Measurements from ENCODE around the gene LIX1. TPM values are rescaled to one million over a fixed set of nuclear protein-coding genes. Genes with fewer than 3 reads are reported as not detected.
A peak's percentile ranks its signal among the peaks of the same experiment; 100 is the strongest.

LIX1 gene

DNA sequence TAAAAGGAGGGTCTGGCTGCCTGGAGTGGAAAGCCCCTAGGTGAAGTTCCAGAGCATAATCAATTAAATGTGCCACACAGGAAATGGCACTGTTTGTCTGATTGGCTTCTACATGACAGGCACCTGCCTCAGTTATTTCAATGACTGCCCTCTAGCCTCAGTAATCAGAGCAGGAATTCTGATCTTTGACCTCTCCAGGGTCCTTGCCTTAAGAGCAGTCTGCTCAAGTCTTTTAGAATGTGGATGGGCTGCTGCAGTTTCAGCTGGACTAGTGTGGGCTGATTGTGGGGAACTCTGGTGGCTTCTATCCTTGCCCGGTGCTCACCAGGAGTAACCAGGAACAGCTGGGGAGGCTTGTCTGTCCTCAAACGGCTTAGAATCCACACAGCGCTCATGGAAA, 98.9 kb downstream of the LIX1 start:
- no peak overlapping the region for H2BK5ac ChIP-seq (ENCODE audit: low read length)
- H3K36me3 ChIP-seq (replicated peaks in 1 of 2; ENCODE audit: control insufficient read depth in 2 of 2, insufficient read depth in 2 of 2, low read length in 2 of 2), result no peaks in the 10 kb centered on the region
- H3K18ac ChIP-seq (ENCODE audit: low read length), result no peak overlapping the region
- peaks cover 16 to 18% of the 10 kb centered on the region in 2 donors for H3K4me1 ChIP-seq (ENCODE audit: control insufficient read depth in 2 of 2, insufficient read depth in 1 of 2, low read depth in 1 of 2, low read length in 2 of 2)
- WGBS, 2 donors (ENCODE audit: extremely low coverage in 2 of 2, insufficient read length in 2 of 2, insufficient replicate concordance in 1 of 2), result no CpG with 5 or more reads among the region's 3 CpGs
- no peak for DNase-seq (ENCODE audit: low spot score)
- no peak overlapping the region for H3K4me3 ChIP-seq (ENCODE audit: low read length in 2 of 2)
- no peak overlapping the region for H3K23ac ChIP-seq (ENCODE audit: low read depth, low read length, poor library complexity)
- H2AK5ac ChIP-seq (ENCODE audit: low read depth, low read length), result no peak overlapping the region
- H4K8ac ChIP-seq (ENCODE audit: low read depth, low read length), result no peak overlapping the region
- H3K4me2 ChIP-seq (ENCODE audit: insufficient read depth, low read length, poor library complexity, severe bottlenecking), result no peak overlapping the region
- H3K9me3 ChIP-seq (replicated peaks in 1 of 2; ENCODE audit: control insufficient read depth in 2 of 2, insufficient read depth in 1 of 2, low read depth in 1 of 2, low read length in 2 of 2), result no peaks in the 10 kb centered on the region
- H3K27me3 ChIP-seq (ENCODE audit: control insufficient read depth in 3 of 3, insufficient read depth in 3 of 3, low read depth in 1 of 3, low read length in 3 of 3), result no peaks in the 10 kb centered on the region
- H3K14ac ChIP-seq (ENCODE audit: low read length), result no peak overlapping the region
- no peak overlapping the region for H2BK12ac ChIP-seq (ENCODE audit: low read length)
- H2BK15ac ChIP-seq (ENCODE audit: low read length), result no peak overlapping the region
- no peak overlapping the region for H3K9ac ChIP-seq (ENCODE audit: low read depth, low read length, poor library complexity)
- peak overlapping the region; percentile 41 for H3K27ac ChIP-seq (replicated peaks; ENCODE audit: low read length)
- peak overlapping the region; percentile 17 for H2AFZ ChIP-seq (ENCODE audit: low read length)
- no peaks in the 10 kb centered on the region for H3K79me1 ChIP-seq (ENCODE audit: low read depth, low read length)
- H4K91ac ChIP-seq (ENCODE audit: low read depth, low read length, poor library complexity), result no peak overlapping the region
- no peak overlapping the region for H3K4ac ChIP-seq (ENCODE audit: low read length)
- no peak overlapping the region for H2BK120ac ChIP-seq (ENCODE audit: low read depth, low read length)

DNA sequence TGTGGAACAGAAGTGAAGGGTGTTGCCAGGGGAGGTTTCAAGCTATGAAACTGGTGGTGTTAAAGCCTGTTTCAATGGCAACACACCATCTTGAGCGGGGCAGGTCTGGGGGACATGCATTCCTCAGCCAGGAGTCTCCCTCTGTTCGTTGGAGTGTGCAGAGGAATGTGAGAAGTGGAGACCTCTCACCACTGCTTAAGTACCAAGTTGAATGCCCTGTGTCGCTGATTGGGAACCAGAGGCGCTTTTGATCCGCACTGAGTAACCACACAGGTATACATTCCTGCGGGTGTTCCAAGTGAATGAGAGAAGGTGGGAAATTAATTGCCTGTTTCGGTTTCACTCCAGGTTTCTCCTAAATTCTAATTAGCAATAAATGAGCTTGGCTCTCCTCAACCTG, 99.4 kb downstream of the LIX1 start:
- Histone ChIP-seq H3K23ac (ENCODE audit: low read depth, low read length, poor library complexity) (no peak overlapping the region), H3K27ac (replicated peaks; ENCODE audit: low read length) (peak overlapping the region; percentile 16), H3K4me2 (ENCODE audit: insufficient read depth, low read length, poor library complexity, severe bottlenecking) (no peak overlapping the region), H2BK15ac (ENCODE audit: low read length) (no peak overlapping the region), H3K9ac (ENCODE audit: low read depth, low read length, poor library complexity) (no peak overlapping the region), H2BK12ac (ENCODE audit: low read length) (no peak overlapping the region), H2BK5ac (ENCODE audit: low read length) (no peak overlapping the region), H3K18ac (ENCODE audit: low read length) (no peak overlapping the region), H2BK120ac (ENCODE audit: low read depth, low read length) (no peak overlapping the region), H3K4me3 (ENCODE audit: low read length in 2 of 2) (no peak overlapping the region), H3K9me3 (replicated peaks in 1 of 2; ENCODE audit: control insufficient read depth in 2 of 2, insufficient read depth in 1 of 2, low read depth in 1 of 2, low read length in 2 of 2) (no peaks in the 10 kb centered on the region), H4K91ac (ENCODE audit: low read depth, low read length, poor library complexity) (no peak overlapping the region), H2AK5ac (ENCODE audit: low read depth, low read length) (no peak overlapping the region), H3K4ac (ENCODE audit: low read length) (no peak overlapping the region), H3K36me3 (replicated peaks in 1 of 2; ENCODE audit: control insufficient read depth in 2 of 2, insufficient read depth in 2 of 2, low read length in 2 of 2) (no peaks in the 10 kb centered on the region), H3K4me1 (ENCODE audit: control insufficient read depth in 2 of 2, insufficient read depth in 1 of 2, low read depth in 1 of 2, low read length in 2 of 2) (peaks cover 16 to 18% of the 10 kb centered on the region in 2 donors), H3K79me1 (ENCODE audit: low read depth, low read length) (no peaks in the 10 kb centered on the region), H3K27me3 (ENCODE audit: control insufficient read depth in 3 of 3, insufficient read depth in 3 of 3, low read depth in 1 of 3, low read length in 3 of 3) (no peaks in the 10 kb centered on the region), H4K8ac (ENCODE audit: low read depth, low read length) (no peak overlapping the region), H3K14ac (ENCODE audit: low read length) (no peak overlapping the region), H2AFZ (ENCODE audit: low read length) (no peak overlapping the region)
- no CpG with 5 or more reads among the region's 7 CpGs for WGBS, 2 donors (ENCODE audit: extremely low coverage in 2 of 2, insufficient read length in 2 of 2, insufficient replicate concordance in 1 of 2)
- DNase-seq (ENCODE audit: low spot score), result no peak

Small RNA genes within 50 kb of the gene (small RNA-seq; reads per million reads assigned to genes)
- gene RNU1-73P (ENCODE audit: insufficient read depth), result not detected
